Measurements from ENCODE around the gene ZFHX3. TPM values are rescaled to one million over a fixed set of nuclear protein-coding genes. Genes with fewer than 3 reads are reported as not detected.

The ZFHX3 gene
- total and polyA plus RNA-seq, 10 donors: 0.47 to 18.5 (median 11.1) TPM

- 51 to 85% (median 75%) methylated on average over 8 of the region's 8 CpGs for WGBS, 5 donors
- Histone ChIP-seq H3K4me1 (peaks cover 0 to 19% (median 12%) of the 10 kb centered on the region in 6 donors), H3K9me3 (no peaks in the 10 kb centered on the region), H3K27ac (peak overlapping the region in 2 of 8 donors; percentile 2 to 12), H3K36me3 (no peaks in the 10 kb centered on the region), H3K27me3 (replicated peaks in 1 of 7) (no peaks in the 10 kb centered on the region), H3K4me3 (no peak overlapping the region)
- no peak for DNase-seq
- intact Hi-C loops (cut with DNase I; ENCODE audit: low total_unique reads): no loop called here
- no peak for TF ChIP-seq POLR2A (IDR thresholded peaks at IDR 0.05)
- no peak for TF ChIP-seq POLR2AphosphoS5 (IDR thresholded peaks at IDR 0.05)
- TF ChIP-seq CTCF (IDR thresholded peaks at IDR 0.05 in 8 of 11, conservative IDR thresholded peaks at IDR 0.05 in 3 of 11): no peak
These were observed 22.1 kb downstream of the ZFHX3 start for GRCh38 chr16:73025856-73026210.

GRCh38 chr16:73025151-73025855 is 22.6 kb downstream of the ZFHX3 start:
- H3K27me3 ChIP-seq (replicated peaks in 1 of 7): no peaks in the 10 kb centered on the region
- no peak for DNase-seq
- peak overlapping the region in 2 of 8 donors; percentile 2 to 12 for H3K27ac ChIP-seq
- H3K4me1 ChIP-seq: peaks cover 0 to 19% (median 12%) of the 10 kb centered on the region in 6 donors
- H3K4me3 ChIP-seq: no peak overlapping the region
- intact Hi-C loops (cut with DNase I; ENCODE audit: low total_unique reads): no loop called here
- no peaks in the 10 kb centered on the region for H3K9me3 ChIP-seq
- TF ChIP-seq POLR2AphosphoS5 (IDR thresholded peaks at IDR 0.05): no peak
- TF ChIP-seq POLR2A (IDR thresholded peaks at IDR 0.05): no peak
- TF ChIP-seq CTCF (IDR thresholded peaks at IDR 0.05 in 8 of 11, conservative IDR thresholded peaks at IDR 0.05 in 3 of 11): no peak
- no peaks in the 10 kb centered on the region for H3K36me3 ChIP-seq
- WGBS, 5 donors: 56 to 77% (median 69%) methylated on average over 11 of the region's 11 CpGs

- WGBS, 5 donors: 86 to 92% (median 91%) methylated on average over 13 of the region's 13 CpGs
- peaks cover 0 to 25% (median 13%) of the 10 kb centered on the region in 6 donors for H3K4me1 ChIP-seq
- no peak overlapping the region for H3K27ac ChIP-seq
- H3K27me3 ChIP-seq (replicated peaks in 1 of 7): no peaks in the 10 kb centered on the region
- no peaks in the 10 kb centered on the region for H3K9me3 ChIP-seq
- H3K36me3 ChIP-seq: no peaks in the 10 kb centered on the region
- intact Hi-C loops (cut with DNase I; ENCODE audit: low total_unique reads): no loop called here
- no peak for DNase-seq
- H3K4me3 ChIP-seq: no peak overlapping the region
- no peak for TF ChIP-seq POLR2AphosphoS5 (IDR thresholded peaks at IDR 0.05)
- TF ChIP-seq POLR2A (IDR thresholded peaks at IDR 0.05): no peak
- TF ChIP-seq CTCF (IDR thresholded peaks at IDR 0.05 in 8 of 11, conservative IDR thresholded peaks at IDR 0.05 in 3 of 11): no peak
These were observed 23.3 kb downstream of the ZFHX3 start for GRCh38 chr16:73024571-73025105.

DNA sequence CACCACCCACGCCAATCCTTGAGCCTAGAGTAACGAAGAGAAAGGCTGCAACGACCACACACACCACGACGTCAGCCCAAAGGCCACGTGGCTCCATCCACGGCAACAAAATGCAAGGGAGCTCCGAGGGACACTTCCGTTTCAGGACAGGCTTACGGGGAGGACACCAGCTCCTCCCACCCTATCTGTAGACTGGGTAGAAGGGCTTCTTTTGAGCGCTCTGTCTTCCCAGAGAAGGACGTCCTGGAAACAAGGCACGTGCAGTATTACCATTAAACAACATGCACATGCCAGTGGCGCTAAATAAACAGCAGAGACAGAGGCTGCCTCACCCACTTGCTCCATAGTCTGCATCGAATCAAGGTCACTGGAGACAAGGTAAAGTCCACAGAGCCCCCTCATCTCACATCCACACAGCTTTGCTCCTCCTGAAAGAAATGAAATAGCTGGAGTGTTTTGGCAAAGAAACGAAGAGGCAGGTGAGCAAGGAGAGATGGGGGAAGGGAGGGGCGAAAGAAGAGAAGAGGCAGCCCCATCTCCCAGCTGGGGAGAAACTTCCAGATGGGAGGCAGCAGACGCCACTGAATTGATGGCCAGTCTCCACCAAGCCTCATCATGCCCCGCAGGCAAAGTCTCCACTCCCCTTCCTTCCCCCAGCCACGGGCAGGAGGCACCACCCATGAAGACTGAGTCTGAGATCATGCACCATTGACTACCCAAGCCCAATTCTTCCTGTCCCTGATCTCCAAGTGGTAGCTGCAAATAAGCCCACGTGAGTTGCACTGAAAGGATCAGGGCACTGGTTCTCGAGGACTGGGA is 24.0 kb downstream of the ZFHX3 start:
- TF ChIP-seq CTCF (IDR thresholded peaks at IDR 0.05 in 8 of 11, conservative IDR thresholded peaks at IDR 0.05 in 3 of 11) (no peak), POLR2AphosphoS5 (IDR thresholded peaks at IDR 0.05) (no peak), POLR2A (IDR thresholded peaks at IDR 0.05) (no peak)
- H3K4me1 ChIP-seq: peaks cover 0 to 27% (median 15%) of the 10 kb centered on the region in 6 donors
- H3K36me3 ChIP-seq: no peaks in the 10 kb centered on the region
- WGBS, 5 donors: 81 to 91% (median 86%) methylated on average over 22 of the region's 22 CpGs
- no peak overlapping the region for H3K27ac ChIP-seq
- H3K27me3 ChIP-seq (replicated peaks in 1 of 7): no peaks in the 10 kb centered on the region
- no peaks in the 10 kb centered on the region for H3K9me3 ChIP-seq
- DNase-seq: no peak
- intact Hi-C loops (cut with DNase I; ENCODE audit: low total_unique reads): no loop called here
- no peak overlapping the region for H3K4me3 ChIP-seq
